PC-9 (cell line): ENCODE data around the gene APBA2. TPM values are rescaled to one million over a fixed set of nuclear protein-coding genes. Genes with fewer than 3 reads are reported as not detected.

ENCODE experiments used
- BruUV-seq: library from RNA; stranded (reverse); fragments of 400-500 nt; replicated peaks from 2 replicates; lab custom pipeline; 2021; lab: Mats Ljungman, UMichigan
- CTCF ChIA-PET: fragments of 300-600 bp; sonication (Branson Sonifier 250); formaldehyde crosslinking; loops from one replicate; lab custom pipeline; 2022; ENCODE audit warnings: antibody characterized with exemption; lab: Charles Lee
- POLR2A ChIA-PET: fragments of 300-600 bp; sonication (Branson Sonifier 250); formaldehyde crosslinking; loops from one replicate; lab custom pipeline; 2022; ENCODE audit warnings: antibody characterized with exemption; ENCODE audit not compliant: unreplicated experiment; lab: Charles Lee
- DNase-seq, 2 experiments: peaks; one replicate each; pipeline versions ENCODE4 v3.0.0 to v3.0.0-alpha.2; 2015 to 2022; ENCODE audit warnings: mixed read lengths in 1 of 2
- H2AFZ ChIP-seq: fragments of 200-600 bp; sonication (generic); 2 replicates; pipeline ENCODE4 v1.8.1; 2017; ENCODE audit warnings: antibody characterized with exemption
- H3F3A ChIP-seq: fragments of 200-600 bp; sonication (generic); 2 replicates; pipeline ENCODE4 v1.8.1; 2017; ENCODE audit warnings: antibody characterized with exemption, mild to moderate bottlenecking, low read depth; ENCODE audit not compliant: insufficient read depth
- H3K27ac ChIP-seq: fragments of 200-600 bp; sonication (generic); 2 replicates; pipeline ENCODE4 v1.6.1; 2016; ENCODE audit warnings: mixed run types
- H3K27me3 ChIP-seq: fragments of 200-600 bp; sonication (generic); 2 replicates; pipeline ENCODE4 v1.6.1; 2016; ENCODE audit warnings: low read depth, mixed run types; ENCODE audit not compliant: insufficient read depth
- H3K36me3 ChIP-seq: fragments of 200-600 bp; sonication (generic); 2 replicates; pipeline ENCODE4 v1.6.1; 2016; ENCODE audit warnings: low read depth, mixed run types
- H3K4me1 ChIP-seq: fragments of 200-600 bp; sonication (generic); replicated peaks from 2 replicates; pipeline ENCODE4 v1.6.1; 2016; ENCODE audit warnings: mixed run types; ENCODE audit not compliant: insufficient read depth
- H3K4me2 ChIP-seq: fragments of 200-600 bp; sonication (generic); 2 replicates; pipeline ENCODE4 v1.6.1; 2017; ENCODE audit warnings: mixed run types
- H3K4me3 ChIP-seq: fragments of 200-600 bp; sonication (generic); 2 replicates; pipeline ENCODE4 v1.6.1; 2016; ENCODE audit warnings: mixed run types
- H3K79me2 ChIP-seq: fragments of 200-600 bp; sonication (generic); 2 replicates; pipeline ENCODE4 v1.6.1; 2017; ENCODE audit warnings: low read depth, mixed run types
- H3K9me2 ChIP-seq: fragments of 200-600 bp; sonication (generic); 2 replicates; pipeline ENCODE4 v1.8.1; 2017; ENCODE audit warnings: mild to moderate bottlenecking; ENCODE audit not compliant: insufficient read depth
- H3K9me3 ChIP-seq: fragments of 200-600 bp; sonication (generic); 2 replicates; pipeline ENCODE4 v1.8.1; 2016; ENCODE audit warnings: low read depth; ENCODE audit not compliant: insufficient read depth
- H4K20me1 ChIP-seq: fragments of 200-600 bp; sonication (generic); 2 replicates; pipeline ENCODE4 v1.8.1; 2017; ENCODE audit not compliant: insufficient read depth
- EZH2 ChIP-seq: fragments of 200-600 bp; sonication (generic); IDR thresholded peaks from 2 replicates; pipeline ENCODE4 v1.8.0; 2017; ENCODE audit warnings: antibody characterized with exemption, low read depth
- intact Hi-C: fragments of 100-400 bp; cut with micrococcal nuclease; formaldehyde crosslinking; loops from one replicate; pipeline ENCODE4 v1.10.0; 2022; ENCODE audit not compliant: unreplicated experiment
- total RNA-seq: library from RNA; stranded (reverse); gene quantifications from 2 replicates; pipeline ENCODE4 v1.2.3, GENCODE V29; 2021
- TF ChIP-seq, protein P1 (sequence below): fragments of 200-600 bp; sonication (generic); conservative IDR thresholded peaks from 2 replicates; pipeline ENCODE4 v1.6.1; 2017; ENCODE audit warnings: mixed run types, antibody characterized with exemption, mild to moderate bottlenecking, moderate library complexity

The APBA2 gene
- total RNA-seq, 1 experiment from 2014 or later = not detected

DNA sequence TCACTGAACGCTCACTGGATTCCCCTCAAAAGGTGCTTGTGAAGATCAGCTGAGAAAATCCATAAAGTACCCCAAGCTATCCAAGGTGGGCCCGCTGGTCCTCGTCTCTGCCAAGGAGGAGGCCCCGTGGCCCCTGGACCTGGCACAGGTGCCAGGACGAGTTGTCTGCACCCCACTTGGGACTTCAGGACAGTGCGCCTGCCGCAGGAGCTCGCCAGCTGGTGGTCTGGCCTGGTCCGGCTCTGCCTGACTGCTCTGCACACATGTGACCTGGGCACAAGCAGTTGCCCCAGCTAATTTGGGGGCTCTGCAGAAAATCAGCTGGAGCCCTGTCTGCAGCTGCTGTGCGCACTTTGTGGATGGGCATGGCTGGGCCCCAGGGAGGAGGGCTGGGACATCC, 224.0 kb downstream of the APBA2 start:
- no peaks in the 10 kb centered on the region for H3K4me1 ChIP-seq
- H3K4me2 ChIP-seq = no peak overlapping the region
- H3K27ac ChIP-seq = no peak overlapping the region
- TF ChIP-seq EZH2 = no peak
- TF ChIP-seq, protein P1, sequence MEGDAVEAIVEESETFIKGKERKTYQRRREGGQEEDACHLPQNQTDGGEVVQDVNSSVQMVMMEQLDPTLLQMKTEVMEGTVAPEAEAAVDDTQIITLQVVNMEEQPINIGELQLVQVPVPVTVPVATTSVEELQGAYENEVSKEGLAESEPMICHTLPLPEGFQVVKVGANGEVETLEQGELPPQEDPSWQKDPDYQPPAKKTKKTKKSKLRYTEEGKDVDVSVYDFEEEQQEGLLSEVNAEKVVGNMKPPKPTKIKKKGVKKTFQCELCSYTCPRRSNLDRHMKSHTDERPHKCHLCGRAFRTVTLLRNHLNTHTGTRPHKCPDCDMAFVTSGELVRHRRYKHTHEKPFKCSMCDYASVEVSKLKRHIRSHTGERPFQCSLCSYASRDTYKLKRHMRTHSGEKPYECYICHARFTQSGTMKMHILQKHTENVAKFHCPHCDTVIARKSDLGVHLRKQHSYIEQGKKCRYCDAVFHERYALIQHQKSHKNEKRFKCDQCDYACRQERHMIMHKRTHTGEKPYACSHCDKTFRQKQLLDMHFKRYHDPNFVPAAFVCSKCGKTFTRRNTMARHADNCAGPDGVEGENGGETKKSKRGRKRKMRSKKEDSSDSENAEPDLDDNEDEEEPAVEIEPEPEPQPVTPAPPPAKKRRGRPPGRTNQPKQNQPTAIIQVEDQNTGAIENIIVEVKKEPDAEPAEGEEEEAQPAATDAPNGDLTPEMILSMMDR = no peak
- DNase-seq = no peak
- H3F3A ChIP-seq = no peaks in the 10 kb centered on the region
- H3K27me3 ChIP-seq = peaks cover 37% of the 10 kb centered on the region; the same call in 1 of the 2 replicates
- no peaks in the 10 kb centered on the region for H3K9me3 ChIP-seq
- H2AFZ ChIP-seq = no peak overlapping the region
- no TSS peak for BruUV-seq
- no peaks in the 10 kb centered on the region for H3K36me3 ChIP-seq
- no peaks in the 10 kb centered on the region for H4K20me1 ChIP-seq
- ChIA-PET POLR2A (no interaction called here), CTCF (no interaction called here)
- no peaks in the 10 kb centered on the region for H3K9me2 ChIP-seq
- no peaks in the 10 kb centered on the region for H3K79me2 ChIP-seq
- H3K4me3 ChIP-seq = no peak overlapping the region
- intact Hi-C loops = no loop called here

DNA sequence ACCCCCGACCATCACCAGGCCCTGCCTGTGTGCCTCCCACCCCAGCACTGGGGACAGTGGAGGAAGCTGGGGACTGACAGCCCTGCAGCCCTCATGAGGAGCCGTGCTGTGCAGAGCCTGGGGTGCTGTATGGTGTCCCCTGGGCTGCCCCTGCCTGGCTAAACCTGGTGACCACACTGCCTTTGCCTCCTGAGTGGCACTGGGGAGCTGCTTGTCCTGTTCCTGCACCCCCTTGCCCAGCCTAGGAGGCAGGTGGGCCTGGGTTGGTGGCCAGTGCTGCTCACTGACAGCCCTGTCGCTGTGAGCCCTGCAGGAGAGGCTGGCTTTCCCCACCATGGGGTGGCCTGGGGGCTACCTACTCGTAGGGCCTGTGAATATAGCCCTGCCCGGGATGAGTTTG, 224.4 kb downstream of the APBA2 start:
- Histone ChIP-seq H3K4me3 (no peak overlapping the region), H3K9me2 (no peaks in the 10 kb centered on the region), H3K36me3 (no peaks in the 10 kb centered on the region), H4K20me1 (no peaks in the 10 kb centered on the region), H3K27me3 (peaks cover 37% of the 10 kb centered on the region; the same call in 1 of the 2 replicates), H3K4me1 (no peaks in the 10 kb centered on the region), H3K9me3 (no peaks in the 10 kb centered on the region), H3K4me2 (no peak overlapping the region), H2AFZ (no peak overlapping the region), H3F3A (no peaks in the 10 kb centered on the region), H3K27ac (no peak overlapping the region), H3K79me2 (no peaks in the 10 kb centered on the region)
- ChIA-PET CTCF (no interaction called here), POLR2A (no interaction called here)
- DNase-seq = no peak
- intact Hi-C loops = no loop called here
- BruUV-seq = no TSS peak
- TF ChIP-seq, protein P1 = no peak
- TF ChIP-seq EZH2 = no peak

DNA sequence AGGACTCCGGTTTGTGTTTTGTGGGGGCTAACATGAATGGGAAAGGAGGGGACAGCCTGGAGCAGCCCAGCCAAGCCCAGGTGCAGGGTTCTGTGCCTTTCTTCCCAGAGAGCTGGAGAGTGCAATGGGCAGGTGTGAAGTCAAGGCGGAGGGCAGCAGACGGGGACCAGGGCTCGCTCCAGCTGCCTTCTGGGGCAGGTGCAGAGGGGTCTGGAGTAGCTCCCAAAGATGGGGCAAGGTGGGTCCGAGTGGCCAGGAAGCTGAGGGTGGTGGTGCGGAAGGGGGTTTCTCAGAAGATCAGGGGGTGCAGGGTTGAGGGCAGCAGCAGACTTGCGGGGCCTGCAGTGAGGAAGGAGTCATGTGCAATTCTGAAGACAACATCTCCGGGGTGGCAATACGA, 225.0 kb downstream of the APBA2 start:
- BruUV-seq = no TSS peak
- no peaks in the 10 kb centered on the region for H3K9me2 ChIP-seq
- ChIA-PET POLR2A (no interaction called here), CTCF (no interaction called here)
- TF ChIP-seq, protein P1 = no peak
- TF ChIP-seq EZH2 = no peak
- intact Hi-C loops = no loop called here
- no peak for DNase-seq
- H3K27me3 ChIP-seq = peaks cover 37% of the 10 kb centered on the region; the same call in 1 of the 2 replicates
- no peak overlapping the region for H3K4me3 ChIP-seq
- H3F3A ChIP-seq = no peaks in the 10 kb centered on the region
- no peak overlapping the region for H3K4me2 ChIP-seq
- H3K4me1 ChIP-seq = no peaks in the 10 kb centered on the region
- no peak overlapping the region for H2AFZ ChIP-seq
- no peaks in the 10 kb centered on the region for H3K79me2 ChIP-seq
- no peak overlapping the region for H3K27ac ChIP-seq
- H3K36me3 ChIP-seq = no peaks in the 10 kb centered on the region
- no peaks in the 10 kb centered on the region for H4K20me1 ChIP-seq
- H3K9me3 ChIP-seq = no peaks in the 10 kb centered on the region
